H7 (cell line): Measurements from ENCODE around the gene CIP2A. TPM values are rescaled to one million over a fixed set of nuclear protein-coding genes. Genes with fewer than 3 reads are reported as not detected.

ENCODE experiments used
- DNase-seq: peaks from one replicate; pipeline ENCODE4 v3.0.0; 2012
- H3K27me3 ChIP-seq: 2 replicates; pipeline ENCODE4 v1.6.0; 2011; ENCODE audit warnings: mild to moderate bottlenecking, low read length; ENCODE audit not compliant: control insufficient read depth, insufficient read depth
- H3K36me3 ChIP-seq: replicated peaks from 2 replicates; pipeline ENCODE4 v1.5.1; 2011; ENCODE audit warnings: low read length; ENCODE audit not compliant: control insufficient read depth, insufficient read depth
- H3K4me3 ChIP-seq: 2 replicates; pipeline ENCODE4 v1.5.1; 2011; ENCODE audit warnings: low read depth, mild to moderate bottlenecking, control low read depth, low read length, moderate library complexity; ENCODE audit not compliant: insufficient read depth
- total RNA-seq: library from RNA; depleted of rRNA; stranded (reverse); fragments of >200 nt; shearing (Covaris generic); gene quantifications from 2 replicates; pipeline ENCODE4 v1.2.3, GENCODE V29; 2014

The CIP2A gene
- total RNA-seq, 1 experiment from 2014 or later: 38.8 TPM

- no peaks in the 10 kb centered on the region for H3K36me3 ChIP-seq
- no peak overlapping the region for H3K4me3 ChIP-seq
- DNase-seq: no peak
- H3K27me3 ChIP-seq: no peaks in the 10 kb centered on the region
Observed at GRCh38 chr3:108595321-108595720, 6.1 kb upstream of the CIP2A start.

- Histone ChIP-seq H3K36me3 (no peaks in the 10 kb centered on the region), H3K27me3 (no peaks in the 10 kb centered on the region), H3K4me3 (peak overlapping the region; percentile 82)
- DNase-seq: no peak
Observed at GRCh38 chr3:108590460-108590859, 1.2 kb upstream of the CIP2A start.

DNA sequence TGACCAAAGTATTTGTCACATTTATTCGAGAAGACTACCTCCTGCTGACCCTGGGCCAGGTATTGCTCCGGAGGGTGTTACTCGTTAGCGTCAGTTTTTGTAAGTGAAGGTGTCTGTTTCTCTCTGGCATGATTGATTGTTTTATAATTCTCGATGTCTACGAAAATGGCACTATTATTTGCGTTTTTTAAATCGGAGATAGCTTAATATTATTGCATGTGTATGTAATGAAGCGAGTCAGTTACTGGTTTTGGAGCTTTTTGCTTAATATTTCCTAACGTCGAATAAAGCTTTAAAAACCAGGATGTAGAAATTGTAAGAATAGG is 723 bp upstream of the CIP2A start:
- Histone ChIP-seq H3K27me3 (no peaks in the 10 kb centered on the region), H3K4me3 (peak overlapping the region; percentile 82), H3K36me3 (no peaks in the 10 kb centered on the region)
- DNase-seq: no peak

GRCh38 chr3:108588601-108589000 is 637 bp downstream of the CIP2A start:
- no peaks in the 10 kb centered on the region for H3K36me3 ChIP-seq
- peak overlapping the region; percentile 82 for H3K4me3 ChIP-seq
- no peaks in the 10 kb centered on the region for H3K27me3 ChIP-seq
- DNase-seq: no peak

GRCh38 chr3:108578064-108578463 is 11.2 kb downstream of the CIP2A start:
- DNase-seq: no peak
- Histone ChIP-seq H3K4me3 (no peak overlapping the region), H3K36me3 (peaks cover 12% of the 10 kb centered on the region), H3K27me3 (no peaks in the 10 kb centered on the region)

DNA sequence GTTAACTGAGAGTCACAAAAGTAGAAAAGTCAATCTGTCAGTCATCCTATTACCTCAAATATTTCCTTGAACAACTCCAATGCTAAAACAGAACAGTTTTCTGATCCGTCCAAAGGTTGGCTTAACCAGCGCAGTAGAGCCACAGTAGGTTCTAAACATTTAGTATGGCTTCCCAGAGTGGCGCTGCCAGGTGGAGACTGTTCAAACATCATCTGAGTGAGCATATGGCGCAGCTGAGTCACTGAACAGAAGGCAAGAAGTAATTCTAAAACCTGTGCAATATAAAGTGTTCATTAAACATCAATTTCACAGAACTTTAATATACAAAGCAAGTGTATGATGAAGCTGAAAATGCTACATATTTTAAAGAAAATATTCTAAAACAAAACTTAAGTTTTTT is 19.9 kb downstream of the CIP2A start:
- Histone ChIP-seq H3K36me3 (peaks cover 3% of the 10 kb centered on the region), H3K27me3 (no peaks in the 10 kb centered on the region), H3K4me3 (no peak overlapping the region)
- no peak for DNase-seq

DNA sequence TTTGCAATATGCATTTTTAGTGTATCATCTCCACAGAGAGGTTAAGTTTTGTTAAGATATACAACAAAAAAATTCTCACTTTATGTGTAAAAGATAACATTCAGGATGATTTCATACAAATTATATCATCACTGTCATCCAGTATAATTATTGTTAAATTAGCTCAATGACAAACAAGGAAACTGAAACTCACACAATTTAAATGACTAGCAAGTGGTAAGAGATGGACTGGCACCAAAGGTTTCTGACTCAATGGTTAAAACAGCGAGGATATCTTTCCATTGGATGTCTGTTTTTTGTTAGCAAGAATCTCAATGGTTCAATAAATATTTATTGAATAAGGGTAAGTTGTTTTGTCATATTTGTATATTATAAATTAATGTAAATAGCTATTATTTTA is 22.6 kb downstream of the CIP2A start:
- DNase-seq: no peak
- Histone ChIP-seq H3K4me3 (no peak overlapping the region), H3K36me3 (peaks cover 8% of the 10 kb centered on the region), H3K27me3 (no peaks in the 10 kb centered on the region)

- Histone ChIP-seq H3K27me3 (no peaks in the 10 kb centered on the region), H3K36me3 (peaks cover 8% of the 10 kb centered on the region), H3K4me3 (no peak overlapping the region)
- DNase-seq: no peak
Observed at GRCh38 chr3:108565506-108565905, 23.7 kb downstream of the CIP2A start.

GRCh38 chr3:108564564-108564963 is 24.7 kb downstream of the CIP2A start:
- H3K36me3 ChIP-seq: peaks cover 10% of the 10 kb centered on the region

DNA sequence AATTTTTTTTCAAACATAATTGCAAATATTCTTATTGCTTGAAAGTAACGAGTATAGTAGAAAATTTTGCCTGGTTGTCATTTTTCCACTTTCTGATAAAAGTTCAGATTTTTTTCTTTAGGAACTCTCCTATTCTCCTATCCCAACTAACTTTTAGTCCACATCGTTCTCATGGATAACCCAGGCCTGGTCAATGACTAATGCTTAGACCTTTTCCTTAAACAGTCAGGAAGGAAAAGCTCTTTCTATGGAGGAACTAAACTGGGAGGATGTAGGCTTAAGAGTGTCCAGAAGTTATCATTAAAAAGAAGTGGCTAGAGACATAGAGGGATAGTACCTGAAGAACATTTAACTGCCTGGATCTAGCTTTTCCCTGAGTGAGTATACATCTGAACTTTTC is 26.7 kb downstream of the CIP2A start:
- no peak for DNase-seq
- Histone ChIP-seq H3K27me3 (no peaks in the 10 kb centered on the region), H3K36me3 (peaks cover 11% of the 10 kb centered on the region), H3K4me3 (no peak overlapping the region)

More at GRCh38 chr3:108564564-108564963, 24.7 kb downstream of the CIP2A start:
- no peak for DNase-seq
- H3K27me3 ChIP-seq: no peaks in the 10 kb centered on the region
- H3K4me3 ChIP-seq: no peak overlapping the region

DNA sequence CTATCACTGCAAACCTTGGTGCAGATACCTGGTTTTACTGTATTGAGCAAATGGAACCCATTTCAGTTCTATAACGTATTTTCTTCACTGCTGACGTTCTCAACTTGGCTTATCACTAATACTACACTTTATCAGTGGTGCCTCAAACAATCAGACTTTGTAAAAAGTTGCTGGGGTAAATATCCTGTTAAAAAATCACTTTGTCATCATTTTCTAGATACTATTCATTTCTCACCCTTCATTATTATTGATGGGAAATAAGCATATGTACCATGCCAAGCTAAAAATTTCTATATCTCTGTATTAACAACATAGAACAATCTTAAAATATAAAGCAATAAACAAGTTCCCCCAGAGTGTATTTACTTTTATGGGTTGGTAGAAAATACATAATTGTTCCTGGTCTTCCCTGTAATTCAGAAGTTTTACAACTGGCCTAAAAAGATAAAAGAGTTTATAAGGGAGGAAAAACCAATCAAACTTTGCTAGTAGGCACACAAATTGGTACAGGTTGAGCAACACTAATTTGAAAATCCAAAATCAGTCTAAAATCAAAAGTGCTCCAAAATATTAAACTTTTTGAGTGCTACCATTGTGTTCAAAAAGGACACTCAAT is 33.2 kb downstream of the CIP2A start:
- DNase-seq: no peak
- Histone ChIP-seq H3K4me3 (no peak overlapping the region), H3K27me3 (no peaks in the 10 kb centered on the region), H3K36me3 (peaks cover 14% of the 10 kb centered on the region)

- H3K36me3 ChIP-seq: peaks cover 12% of the 10 kb centered on the region
Observed at GRCh38 chr3:108554913-108555571, 34.2 kb downstream of the CIP2A start.

DNA sequence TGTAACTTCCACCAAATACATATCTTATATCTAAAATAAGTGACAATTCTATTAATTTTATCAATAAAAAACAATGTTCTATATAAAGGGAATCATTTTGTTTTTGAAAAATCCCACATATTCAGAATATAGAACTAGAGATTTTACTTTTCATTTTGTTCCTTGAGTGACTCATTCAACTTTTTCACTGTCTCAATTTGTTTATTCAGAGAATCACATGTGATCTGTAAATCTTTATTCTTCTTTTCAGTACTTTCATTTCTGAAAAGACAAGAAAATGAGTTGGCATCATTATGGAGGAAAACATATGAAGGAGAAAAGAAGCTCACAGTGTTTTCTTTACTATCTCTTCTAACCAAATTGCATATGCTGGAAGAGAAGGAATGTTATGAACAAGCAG is 35.0 kb downstream of the CIP2A start:
- peaks cover 12% of the 10 kb centered on the region for H3K36me3 ChIP-seq
- DNase-seq: no peak
- H3K4me3 ChIP-seq: no peak overlapping the region
- H3K27me3 ChIP-seq: no peaks in the 10 kb centered on the region

More at GRCh38 chr3:108554913-108555571, 34.2 kb downstream of the CIP2A start:
- no peak overlapping the region for H3K4me3 ChIP-seq
- no peak for DNase-seq
- H3K27me3 ChIP-seq: no peaks in the 10 kb centered on the region

GRCh38 chr3:108552267-108553159 is 36.7 kb downstream of the CIP2A start:
- DNase-seq: no peak
- H3K27me3 ChIP-seq: no peaks in the 10 kb centered on the region
- H3K4me3 ChIP-seq: no peak overlapping the region
- peaks cover 9% of the 10 kb centered on the region for H3K36me3 ChIP-seq

DNA sequence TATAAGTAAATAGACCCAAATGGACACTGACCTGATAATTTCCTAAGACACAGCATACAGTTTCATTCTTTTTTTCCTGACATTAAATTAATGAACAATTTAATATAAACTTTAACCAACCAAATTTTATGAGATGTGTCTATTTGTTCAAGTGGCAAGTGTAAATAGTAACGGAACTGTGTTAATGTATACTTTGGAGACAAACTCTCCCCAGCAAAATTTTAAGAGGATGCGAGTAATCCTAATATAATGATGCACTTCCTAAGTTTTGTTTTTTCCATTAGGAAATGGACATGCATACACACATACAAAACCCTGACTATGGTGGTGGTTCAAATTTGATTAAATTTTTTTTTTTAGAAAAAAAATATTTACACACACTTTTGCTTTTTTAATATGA is 40.4 kb downstream of the CIP2A start:
- DNase-seq: no peak
- no peak overlapping the region for H3K4me3 ChIP-seq
- H3K36me3 ChIP-seq: peaks cover 1% of the 10 kb centered on the region

More for the DNA sequence above, 40.4 kb downstream of the CIP2A start:
- no peaks in the 10 kb centered on the region for H3K27me3 ChIP-seq
